ENCODE measurements around the gene NLK.

Gene NLK

GRCh38 chr17:28204751-28205150 lies 162.3 kb downstream of the NLK start:
- no peak for TF ChIP-seq CTCF (IDR thresholded peaks at IDR 0.05)

- TF ChIP-seq CTCF (IDR thresholded peaks at IDR 0.05), result no peak
These were observed 163.8 kb downstream of the NLK start for GRCh38 chr17:28206292-28206691.

- no peak for TF ChIP-seq CTCF (IDR thresholded peaks at IDR 0.05)
These were observed 169.3 kb downstream of the NLK start for GRCh38 chr17:28211811-28212210.

- no peak for TF ChIP-seq CTCF (IDR thresholded peaks at IDR 0.05)
These were observed 173.6 kb downstream of the NLK start for GRCh38 chr17:28216052-28216451.

DNA sequence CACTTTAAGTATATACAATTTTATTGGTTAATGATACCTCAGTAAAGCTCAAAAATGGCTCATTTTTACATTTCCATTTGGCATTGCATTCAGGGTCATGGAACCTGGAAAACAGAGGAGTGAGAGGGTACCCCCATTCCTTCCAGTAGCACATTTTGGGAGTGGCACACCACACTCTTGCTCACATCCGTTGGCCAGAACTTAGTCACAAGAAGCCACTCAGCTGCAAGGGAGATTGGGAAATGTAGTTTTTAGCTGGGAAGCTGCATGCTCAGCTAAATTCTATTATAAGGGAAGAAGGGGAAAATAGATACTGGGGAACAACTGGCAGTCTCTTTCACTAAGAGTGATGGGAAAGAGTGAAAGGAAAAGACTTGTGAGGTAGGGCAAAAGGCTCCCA lies 174.1 kb downstream of the NLK start:
- TF ChIP-seq CTCF (IDR thresholded peaks at IDR 0.05), result no peak

GRCh38 chr17:28219771-28220170 lies 177.3 kb downstream of the NLK start:
- TF ChIP-seq CTCF (IDR thresholded peaks at IDR 0.05), result no peak

DNA sequence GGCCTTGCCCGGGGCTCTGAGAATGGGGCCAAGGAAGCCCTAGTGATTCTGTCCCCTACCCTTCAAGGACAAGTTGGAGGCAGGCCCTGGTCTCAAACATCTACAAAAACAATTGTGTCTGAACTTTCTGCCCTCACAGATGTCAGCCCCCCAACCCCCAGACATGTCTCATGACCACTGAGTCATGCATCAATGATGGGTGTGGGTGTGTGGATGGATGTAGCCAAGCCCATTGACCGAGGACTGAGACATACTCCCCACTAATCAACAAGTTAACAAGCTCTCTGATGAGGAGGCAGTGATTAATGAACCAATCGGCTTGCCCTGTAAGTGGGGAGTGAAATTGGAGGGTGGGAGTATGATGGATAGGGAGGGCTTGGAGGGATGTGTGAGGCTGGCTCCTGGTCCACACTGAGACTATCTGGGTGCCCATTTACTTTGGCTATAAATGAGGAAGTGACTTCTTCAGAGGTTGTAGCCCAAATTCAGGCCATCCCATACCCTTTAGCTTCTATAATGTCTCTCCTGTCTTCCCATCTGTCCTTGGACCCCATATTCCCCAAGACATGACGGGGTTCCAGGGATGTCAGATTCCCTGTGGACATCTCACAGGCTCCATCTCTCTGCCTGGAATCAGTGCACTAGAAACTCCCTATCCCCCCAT lies 179.4 kb downstream of the NLK start:
- no peak for TF ChIP-seq CTCF (IDR thresholded peaks at IDR 0.05)

DNA sequence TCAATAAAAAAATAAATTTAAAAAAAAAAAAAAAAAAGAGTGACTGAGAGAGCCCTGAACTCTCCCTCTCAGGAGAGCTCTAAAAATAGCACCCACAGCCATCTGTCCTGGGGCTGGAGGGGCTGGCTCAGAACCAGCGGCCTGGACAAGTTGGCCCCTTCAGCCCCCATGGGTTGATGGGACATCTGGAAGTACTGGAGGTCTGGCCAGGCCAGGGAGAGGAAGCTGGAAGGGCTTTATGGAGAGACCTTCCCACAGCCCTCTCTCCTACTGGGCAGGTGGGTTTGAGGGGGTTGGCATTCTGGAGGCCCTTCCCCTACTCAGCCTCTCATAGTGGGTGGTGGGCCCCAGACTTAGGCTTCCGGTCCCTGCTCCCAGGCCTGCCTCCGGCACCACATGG lies 182.8 kb downstream of the NLK start:
- TF ChIP-seq CTCF (IDR thresholded peaks at IDR 0.05), result no peak
